H1 (cell line): ENCODE measurements around the gene RNF157. TPM values are rescaled to one million over a fixed set of nuclear protein-coding genes. Genes with fewer than 3 reads are reported as not detected.

Experiments used
- CTCF ChIA-PET: fragments of 300-600 bp; sonication (Branson Sonifier 250); formaldehyde crosslinking; loops from one replicate; lab custom pipeline; 2021; ENCODE audit not compliant: partially characterized antibody; lab: Charles Lee
- POLR2A ChIA-PET: fragments of 300-600 bp; sonication (Branson Sonifier 250); formaldehyde crosslinking; loops from one replicate; lab custom pipeline; 2021; ENCODE audit warnings: inconsistent platforms; ENCODE audit not compliant: partially characterized antibody; lab: Charles Lee
- DNase-seq, 2 experiments: peaks; one replicate each; pipeline versions ENCODE4 v3.0.0 to v3.0.0-alpha.2; 2010 to 2022; ENCODE audit warnings: low spot score in 2 of 2, low read depth in 1 of 2, mixed read lengths in 1 of 2
- FAIRE-seq: peaks from 2 replicates; lab custom pipeline; 2011; peaks lifted over from hg19 to GRCh38; lab: Jason Lieb, UNC
- H2AFZ ChIP-seq: 2 replicates; pipeline ENCODE4 v1.8.1; 2012; ENCODE audit warnings: low read length, inconsistent platforms
- H2AK5ac ChIP-seq: 2 replicates; pipeline ENCODE4 v1.6.1; 2013; ENCODE audit warnings: low read depth, low read length
- H2BK120ac ChIP-seq: replicated peaks from 2 replicates; pipeline ENCODE3; 2013; ENCODE audit warnings: low read depth, low read length, inconsistent platforms
- H2BK12ac ChIP-seq: 2 replicates; pipeline ENCODE4 v1.6.1; 2013; ENCODE audit warnings: low read depth, low read length
- H2BK15ac ChIP-seq: 2 replicates; pipeline ENCODE4 v1.6.1; 2013; ENCODE audit warnings: low read length
- H2BK20ac ChIP-seq: 2 replicates; pipeline ENCODE4 v1.6.1; 2013; ENCODE audit warnings: low read length
- H2BK5ac ChIP-seq: 2 replicates; pipeline ENCODE4 v1.6.1; 2013; ENCODE audit warnings: low read depth, low read length
- H3K14ac ChIP-seq: 2 replicates; pipeline ENCODE4 v1.6.1; 2013; ENCODE audit warnings: inconsistent platforms; ENCODE audit not compliant: insufficient read length
- H3K18ac ChIP-seq: 2 replicates; pipeline ENCODE4 v1.6.1; 2013; ENCODE audit warnings: low read length; ENCODE audit errors: extremely low read depth
- H3K23ac ChIP-seq: 2 replicates; pipeline ENCODE4 v1.6.1; 2013; ENCODE audit warnings: inconsistent platforms; ENCODE audit not compliant: insufficient read length
- H3K23me2 ChIP-seq: 2 replicates; pipeline ENCODE4 v1.6.1; 2013; ENCODE audit warnings: low read depth, low read length
- H3K27ac ChIP-seq: 2 replicates; pipeline ENCODE4 v1.6.1; 2011; ENCODE audit warnings: low read depth, low read length, inconsistent platforms
- H3K27me3 ChIP-seq, 4 experiments: replicated peaks in 1 of 4; 1 replicate in 1 of 4; 2 replicates in 3 of 4; pipeline versions ENCODE4 v1.6.1 to v1.8.1; 2011 to 2013; ENCODE audit warnings: low read length in 3 of 4, mild to moderate bottlenecking in 3 of 4, inconsistent platforms in 2 of 4, mixed read lengths in 2 of 4, moderate library complexity in 1 of 4; ENCODE audit not compliant: control insufficient read depth in 3 of 4, insufficient read depth in 3 of 4; ENCODE audit errors: extremely low read depth in 1 of 4
- H3K36me3 ChIP-seq, 4 experiments: 2 replicates each; pipeline versions ENCODE4 v1.6.1 to v1.8.1; 2011 to 2013; ENCODE audit warnings: mild to moderate bottlenecking in 4 of 4, low read length in 3 of 4, moderate library complexity in 2 of 4, control low read depth in 1 of 4, inconsistent platforms in 1 of 4; ENCODE audit not compliant: insufficient read depth in 4 of 4, control insufficient read depth in 2 of 4
- H3K4ac ChIP-seq: replicated peaks from 2 replicates; pipeline ENCODE3; 2013; ENCODE audit warnings: low read length, low read depth, mixed read lengths, inconsistent platforms; ENCODE audit not compliant: insufficient read length
- H3K4me1 ChIP-seq, 4 experiments: replicated peaks in 1 of 4; 1 replicate in 1 of 4; 2 replicates in 3 of 4; pipeline versions ENCODE4 v1.6.1 to v1.8.1; 2011 to 2013; ENCODE audit warnings: low read length in 3 of 4, inconsistent platforms in 2 of 4, mixed read lengths in 1 of 4; ENCODE audit not compliant: insufficient read depth in 4 of 4, control insufficient read depth in 3 of 4
- H3K4me2 ChIP-seq, 2 experiments: 2 replicates each; pipeline versions ENCODE4 v1.6.1 to v1.8.1; 2011 to 2013; ENCODE audit warnings: low read depth in 2 of 2, low read length in 2 of 2, control low read depth in 1 of 2, inconsistent platforms in 1 of 2, mild to moderate bottlenecking in 1 of 2; ENCODE audit not compliant: insufficient read depth in 1 of 2
- H3K4me3 ChIP-seq, 4 experiments: fragments of 200-600, 300-600 bp in 1 of 4; sonication (generic), shearing (Covaris generic), sonication (Bioruptor Twin) in 1 of 4; 2 replicates each; pipeline versions ENCODE4 v1.5.1 to v1.8.1; 2011 to 2016; ENCODE audit warnings: low read length in 4 of 4, low read depth in 3 of 4, control low read depth in 2 of 4, inconsistent platforms in 2 of 4, mild to moderate bottlenecking in 2 of 4, mixed read lengths in 1 of 4, moderate library complexity in 1 of 4; ENCODE audit not compliant: insufficient read depth in 2 of 4; ENCODE audit errors: extremely low read depth in 1 of 4
- H3K56ac ChIP-seq: replicated peaks from 2 replicates; pipeline ENCODE3; 2013; ENCODE audit warnings: low read depth, mild to moderate bottlenecking, mixed read lengths, low read length, inconsistent platforms; ENCODE audit not compliant: insufficient read length
- H3K79me1 ChIP-seq: 2 replicates; pipeline ENCODE4 v1.6.1; 2013; ENCODE audit warnings: low read depth, low read length, control low read depth
- H3K79me2 ChIP-seq, 2 experiments: 2 replicates each; pipeline versions ENCODE4 v1.6.1 to v1.8.1; 2012 to 2013; ENCODE audit warnings: low read length in 2 of 2, mild to moderate bottlenecking in 2 of 2, inconsistent platforms in 1 of 2; ENCODE audit not compliant: insufficient read depth in 2 of 2, control insufficient read depth in 1 of 2
- H3K9ac ChIP-seq, 4 experiments: replicated peaks in 1 of 4; 1 replicate in 1 of 4; 2 replicates in 3 of 4; pipeline versions ENCODE4 v1.6.1 to v1.8.1; 2011 to 2013; ENCODE audit warnings: low read depth in 3 of 4, low read length in 3 of 4, control low read depth in 2 of 4, mild to moderate bottlenecking in 2 of 4, moderate library complexity in 2 of 4, inconsistent platforms in 1 of 4; ENCODE audit errors: extremely low read depth in 1 of 4
- H3K9me3 ChIP-seq, 2 experiments: 2 replicates each; pipeline versions ENCODE4 v1.6.1 to v1.8.1; 2012 to 2013; ENCODE audit warnings: mild to moderate bottlenecking in 2 of 2, moderate library complexity in 2 of 2, control low read depth in 1 of 2, inconsistent platforms in 1 of 2, low read depth in 1 of 2, low read length in 1 of 2, mixed read lengths in 1 of 2; ENCODE audit not compliant: insufficient read depth in 2 of 2
- H4K20me1 ChIP-seq, 2 experiments: replicated peaks in 1 of 2; 2 replicates each; pipeline versions ENCODE3 to v1.8.1; 2011 to 2013; ENCODE audit warnings: inconsistent platforms in 2 of 2, low read length in 2 of 2, mild to moderate bottlenecking in 1 of 2; ENCODE audit not compliant: insufficient read depth in 2 of 2, control insufficient read depth in 1 of 2
- H4K5ac ChIP-seq: 2 replicates; pipeline ENCODE4 v1.6.1; 2013; ENCODE audit warnings: low read length, low read depth, mixed read lengths, inconsistent platforms; ENCODE audit not compliant: insufficient read length
- H4K8ac ChIP-seq: 2 replicates; pipeline ENCODE4 v1.8.0; 2013; ENCODE audit warnings: mild to moderate bottlenecking, moderate library complexity, low read length, inconsistent platforms; ENCODE audit not compliant: insufficient read depth; ENCODE audit errors: extremely low read depth
- H4K91ac ChIP-seq: replicated peaks from 2 replicates; pipeline ENCODE3; 2013; ENCODE audit warnings: low read length, mixed read lengths, inconsistent platforms; ENCODE audit not compliant: insufficient read length
- TEAD4 ChIP-seq: IDR thresholded peaks from 2 replicates; pipeline ENCODE4 v1.6.1; 2012; ENCODE audit warnings: low read depth, low read length, inconsistent platforms, mixed read lengths
- WGBS, 2 experiments: shearing (Covaris generic) in 1 of 2; methylation state at CpG; one replicate each; pipeline versions ENCODE4 v1.1.6 to v1.1.7; 2013 to 2015; ENCODE audit warnings: low lambda C conversion rate in 2 of 2, mixed read lengths in 2 of 2, inconsistent platforms in 1 of 2, low coverage in 1 of 2, missing lambda C conversion rate in 1 of 2; ENCODE audit not compliant: insufficient replicate concordance in 2 of 2, insufficient coverage in 1 of 2, insufficient read length in 1 of 2; ENCODE audit errors: extremely low coverage in 1 of 2, missing lambda C conversion rate in 1 of 2; 5-methylcytosine and 5-hydroxymethylcytosine counted together
- polyA plus RNA-seq, 7 experiments: library from polyadenylated mRNA; depleted of rRNA in 3 of 7; stranded (reverse) in 5 of 7; unstranded in 2 of 7; fragments of >200 nt in 5 of 7; fragments of 200-250 nt in 2 of 7; gene quantifications; 1 replicate in 5 of 7; 2 replicates in 1 of 7; 4 replicates in 1 of 7; pipeline versions ENCODE4 v1.2.1 to v1.2.3, GENCODE V29; 2011 to 2013; ENCODE audit warnings: missing spikeins in 2 of 7, mixed read lengths in 2 of 7
- total RNA-seq: library from RNA; stranded (reverse); fragmentation: NEBNext Ultra II Directional; extraction: Animal tissue kit (Norgen Biotek cat#: 25700); gene quantifications from 2 replicates; pipeline ENCODE4 v1.2.1, GENCODE V29; 2021

RNF157 gene
- total and polyA plus RNA-seq, 2 of the 8 experiments (the other 6 are each of a cell fraction or from before 2014, with no cell fraction given): 13.4 to 16.7 TPM

DNA sequence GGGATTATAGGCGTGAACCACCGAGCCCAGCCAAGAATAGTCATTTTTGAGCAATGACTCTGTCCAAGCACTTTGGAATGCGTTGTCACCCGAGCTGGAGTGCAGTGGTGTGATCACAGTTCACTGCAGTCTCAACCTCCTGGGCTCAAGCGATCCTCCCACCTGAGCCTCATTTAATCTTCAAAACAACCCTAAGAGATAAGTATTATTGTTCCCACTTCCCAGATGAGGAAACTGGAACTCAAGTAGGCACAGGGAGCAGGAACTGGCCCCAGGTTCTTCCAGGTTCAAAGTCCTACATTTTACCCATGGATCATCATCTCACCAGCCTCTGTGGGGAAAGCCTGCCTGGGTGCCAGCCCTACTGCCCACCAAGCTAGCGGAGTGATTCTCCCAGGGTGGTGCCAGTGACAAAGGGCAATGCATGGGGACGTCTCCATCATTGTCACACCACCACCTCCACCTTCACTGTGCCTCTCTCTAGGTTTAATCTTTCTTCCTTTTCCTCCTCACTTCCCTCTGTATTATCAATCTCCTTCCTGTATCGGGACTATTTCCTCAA is 11.3 kb upstream of the RNF157 start:
- Histone ChIP-seq H2BK12ac (no peak overlapping the region), H3K23me2 (no peaks in the 10 kb centered on the region), H3K56ac (no peak overlapping the region), H3K18ac (no peak overlapping the region), H3K4me1 (0 out of 7 replicates have a peak, but pooled peaks cover 0 to under 1% (median 0%) of the 10 kb centered on the region in 4 experiments), H3K27me3 (no peaks in the 10 kb centered on the region; a peak in 1 of 7 replicates), H2BK5ac (no peak overlapping the region), H3K79me1 (no peaks in the 10 kb centered on the region), H3K23ac (no peak overlapping the region), H4K8ac (no peak overlapping the region), H3K4ac (no peak overlapping the region), H4K91ac (no peak overlapping the region), H4K20me1 (no peaks in the 10 kb centered on the region), H3K36me3 (no peaks in the 10 kb centered on the region), H2BK120ac (no peak overlapping the region), H2BK20ac (no peak overlapping the region), H2BK15ac (peak overlapping the region; percentile 61; the same call in 1 of the 2 replicates), H3K4me2 (no peak overlapping the region), H3K27ac (no peak overlapping the region), H3K79me2 (no peaks in the 10 kb centered on the region), H3K9me3 (no peaks in the 10 kb centered on the region), H3K14ac (no peak overlapping the region), H2AFZ (no peak overlapping the region), H3K9ac (no peak overlapping the region), H2AK5ac (no peak overlapping the region), H4K5ac (no peak overlapping the region), H3K4me3 (no peak overlapping the region)
- FAIRE-seq: no peak
- DNase-seq: no peak
- no peak for TF ChIP-seq TEAD4
- 92% methylated on average over 8 of the region's 8 CpGs; no CpG with 5 or more reads in 1 of the 2 experiments for WGBS, 2 experiments
- ChIA-PET POLR2A (interaction anchor here (1.7 kb wide), 1 partner anchor 12 kb away, joined by 3 read pairs; no protein-coding TSS in a partner anchor), CTCF (interaction anchor here (0.9 to 2.0 kb wide), 5 partner anchors 13 to 128 kb away, joined by 3 to 7 read pairs (median 3); no protein-coding TSS in a partner anchor)
